Mesendoderm (in vitro differentiated cells): ENCODE measurements around the gene ECEL1.

Experiments
- DNase-seq: peaks from one replicate; pipeline ENCODE4 v3.0.0; 2013
- H2AK5ac ChIP-seq: 2 replicates; pipeline ENCODE4 v1.6.1; 2013; ENCODE audit warnings: low read length, inconsistent platforms
- H2BK120ac ChIP-seq: 2 replicates; pipeline ENCODE4 v1.6.1; 2013; ENCODE audit warnings: low read depth, mild to moderate bottlenecking, low read length, moderate library complexity, mixed read lengths
- H2BK15ac ChIP-seq: replicated peaks from 2 replicates; pipeline ENCODE4 v1.6.1; 2013; ENCODE audit warnings: low read depth, mild to moderate bottlenecking, moderate library complexity
- H2BK5ac ChIP-seq: 2 replicates; pipeline ENCODE4 v1.6.1; 2013; ENCODE audit warnings: low read length, inconsistent platforms
- H3K18ac ChIP-seq: 2 replicates; pipeline ENCODE4 v1.6.1; 2013; ENCODE audit warnings: mild to moderate bottlenecking, low read length, mixed read lengths
- H3K23ac ChIP-seq: one replicate; pipeline ENCODE4 v1.6.1; 2013; ENCODE audit warnings: low read length
- H3K27ac ChIP-seq: 2 replicates; pipeline ENCODE4 v1.5.1; 2013; ENCODE audit warnings: low read depth, mild to moderate bottlenecking, inconsistent platforms, low read length, moderate library complexity
- H3K27me3 ChIP-seq: 2 replicates; pipeline ENCODE4 v1.6.1; 2013; ENCODE audit warnings: low read length, control low read depth, mild to moderate bottlenecking, inconsistent platforms; ENCODE audit not compliant: insufficient read depth, poor library complexity
- H3K36me3 ChIP-seq: 2 replicates; pipeline ENCODE4 v1.6.1; 2013; ENCODE audit warnings: low read length, inconsistent platforms; ENCODE audit not compliant: control insufficient read depth, insufficient read depth
- H3K4ac ChIP-seq: one replicate; pipeline ENCODE4 v1.6.1; 2013; ENCODE audit warnings: low read depth, mild to moderate bottlenecking, low read length, moderate library complexity
- H3K4me1 ChIP-seq: 2 replicates; pipeline ENCODE4 v1.6.1; 2013; ENCODE audit warnings: low read depth, low read length, inconsistent platforms; ENCODE audit not compliant: control insufficient read depth
- H3K4me2 ChIP-seq: 2 replicates; pipeline ENCODE4 v1.6.1; 2013; ENCODE audit warnings: low read length
- H3K4me3 ChIP-seq: 2 replicates; pipeline ENCODE4 v1.5.1; 2013; ENCODE audit warnings: mild to moderate bottlenecking, low read length
- H3K56ac ChIP-seq: one replicate; pipeline ENCODE4 v1.6.1; 2013; ENCODE audit warnings: low read length
- H3K79me1 ChIP-seq: 2 replicates; pipeline ENCODE4 v1.6.1; 2013; ENCODE audit warnings: low read length, inconsistent platforms
- H3K79me2 ChIP-seq: 2 replicates; pipeline ENCODE4 v1.6.1; 2013; ENCODE audit warnings: mild to moderate bottlenecking, low read length; ENCODE audit not compliant: control insufficient read depth, insufficient read depth
- H3K9ac ChIP-seq: 2 replicates; pipeline ENCODE4 v1.6.1; 2013; ENCODE audit warnings: low read length, inconsistent platforms
- H4K5ac ChIP-seq: one replicate; pipeline ENCODE4 v1.6.1; 2013; ENCODE audit warnings: low read length
- H4K8ac ChIP-seq: one replicate; pipeline ENCODE4 v1.6.1; 2013; ENCODE audit warnings: low read depth, mild to moderate bottlenecking, control low read depth, low read length, moderate library complexity
- WGBS: extraction: QIAGEN DNeasy Blood & Tissue Kit; methylation state at CpG from one replicate; pipeline ENCODE4 v1.1.7; 2013; ENCODE audit warnings: low lambda C conversion rate, missing lambda C conversion rate; ENCODE audit not compliant: insufficient coverage; ENCODE audit errors: extremely low coverage; 5-methylcytosine and 5-hydroxymethylcytosine counted together

The ECEL1 gene

DNA sequence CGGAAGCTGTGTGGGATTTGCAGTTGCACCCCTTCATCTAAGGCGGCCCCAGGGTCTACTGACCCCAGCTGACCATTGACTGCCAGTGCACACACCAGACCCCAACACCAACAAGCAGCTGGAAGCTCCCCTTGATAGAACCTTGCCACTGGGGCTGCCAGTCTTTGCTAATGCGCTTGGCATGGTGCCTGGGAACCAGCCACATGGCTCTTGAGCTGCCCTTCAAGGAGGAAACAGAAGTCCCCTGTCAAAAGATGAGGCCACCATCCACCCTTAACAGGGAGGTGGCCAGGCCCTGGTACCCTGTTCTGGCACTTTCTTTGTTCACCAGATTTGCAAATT lies 23.1 kb downstream of the ECEL1 start:
- H4K5ac ChIP-seq, result no peak overlapping the region
- H3K18ac ChIP-seq, result no peak overlapping the region
- no peaks in the 10 kb centered on the region for H3K27me3 ChIP-seq
- H3K4me1 ChIP-seq, result no peaks in the 10 kb centered on the region
- H3K23ac ChIP-seq, result no peak overlapping the region
- H3K79me1 ChIP-seq, result no peaks in the 10 kb centered on the region
- WGBS, result no CpG with 5 or more reads among the region's 3 CpGs
- H3K56ac ChIP-seq, result no peak overlapping the region
- H2BK120ac ChIP-seq, result no peak overlapping the region
- H4K8ac ChIP-seq, result no peak overlapping the region
- DNase-seq, result no peak
- H3K36me3 ChIP-seq, result no peaks in the 10 kb centered on the region
- H3K4ac ChIP-seq, result no peak overlapping the region
- H2AK5ac ChIP-seq, result no peak overlapping the region
- H3K79me2 ChIP-seq, result no peaks in the 10 kb centered on the region
- no peak overlapping the region for H3K9ac ChIP-seq
- no peak overlapping the region for H2BK15ac ChIP-seq
- no peak overlapping the region for H2BK5ac ChIP-seq
- H3K4me3 ChIP-seq, result no peak overlapping the region
- H3K27ac ChIP-seq, result no peak overlapping the region
- H3K4me2 ChIP-seq, result no peak overlapping the region

DNA sequence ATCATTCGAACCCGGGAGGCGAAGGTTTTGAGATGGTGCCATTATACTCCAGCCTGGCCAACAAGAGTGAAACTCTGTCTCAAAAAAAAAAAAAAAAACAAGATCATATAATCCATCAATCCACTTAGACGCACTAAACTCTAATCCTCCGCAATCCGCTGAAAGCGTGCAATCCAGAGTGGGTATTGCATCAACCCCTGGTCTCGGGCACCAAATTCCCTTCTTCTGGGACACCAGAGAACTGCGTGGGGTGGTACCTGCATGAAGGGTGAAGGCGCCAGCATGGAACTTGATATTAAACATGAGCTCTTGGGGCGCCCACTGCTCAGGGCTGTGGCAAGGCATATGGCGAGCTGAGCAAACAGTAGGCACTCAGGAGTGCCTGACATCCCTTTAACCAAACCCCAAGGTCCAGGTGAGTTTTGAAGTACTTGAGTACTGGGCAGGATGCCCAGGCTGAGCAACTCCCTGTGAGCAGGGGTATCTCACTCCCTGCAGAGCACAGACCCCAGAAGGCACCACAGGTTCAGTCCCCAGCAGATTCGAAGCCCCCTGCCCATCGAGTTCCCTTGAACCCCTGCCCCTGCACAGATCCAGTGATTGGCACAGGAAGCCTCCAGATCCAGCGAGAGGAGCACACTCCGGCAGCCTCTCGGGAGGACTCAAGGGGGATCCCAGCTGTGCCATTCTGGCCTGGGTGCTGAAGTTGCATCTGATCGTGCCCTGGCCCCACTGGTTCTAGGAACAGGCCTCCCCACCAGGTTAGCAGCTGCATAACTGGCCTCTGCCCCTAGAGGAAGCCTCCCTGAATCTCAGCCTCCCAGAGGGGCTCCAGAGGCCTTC lies 23.7 kb downstream of the ECEL1 start:
- H2BK15ac ChIP-seq, result no peak overlapping the region
- H3K18ac ChIP-seq, result no peak overlapping the region
- H3K36me3 ChIP-seq, result no peaks in the 10 kb centered on the region
- no CpG with 5 or more reads among the region's 18 CpGs for WGBS
- no peak overlapping the region for H3K4me2 ChIP-seq
- no peak overlapping the region for H3K56ac ChIP-seq
- no peaks in the 10 kb centered on the region for H3K79me2 ChIP-seq
- H3K9ac ChIP-seq, result no peak overlapping the region
- DNase-seq, result no peak
- no peak overlapping the region for H4K5ac ChIP-seq
- H3K27ac ChIP-seq, result no peak overlapping the region
- no peaks in the 10 kb centered on the region for H3K79me1 ChIP-seq
- no peaks in the 10 kb centered on the region for H3K4me1 ChIP-seq
- H3K27me3 ChIP-seq, result no peaks in the 10 kb centered on the region
- no peak overlapping the region for H4K8ac ChIP-seq
- no peak overlapping the region for H3K4me3 ChIP-seq
- no peak overlapping the region for H2BK5ac ChIP-seq
- no peak overlapping the region for H2AK5ac ChIP-seq
- no peak overlapping the region for H2BK120ac ChIP-seq
- no peak overlapping the region for H3K23ac ChIP-seq
- H3K4ac ChIP-seq, result no peak overlapping the region

DNA sequence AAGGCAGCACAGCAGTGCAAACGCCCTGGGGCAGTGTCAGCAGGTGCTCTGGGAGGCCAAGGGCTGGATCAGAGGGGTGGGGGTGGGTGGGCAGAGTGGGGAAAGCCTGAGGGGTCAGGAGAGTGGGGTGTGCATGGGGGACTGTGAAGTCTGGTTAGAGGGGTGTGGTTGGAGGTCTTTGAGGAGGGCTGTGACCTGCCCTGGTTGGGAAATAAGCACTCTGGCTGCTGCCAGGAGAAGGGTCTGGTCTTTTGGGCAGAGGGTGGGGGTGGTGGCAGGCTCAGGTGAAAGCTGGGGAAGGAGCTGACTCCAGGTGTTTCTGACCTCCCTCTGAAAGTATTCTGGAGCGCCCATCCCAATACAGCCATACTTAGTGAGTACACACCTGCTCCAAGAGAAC lies 27.5 kb downstream of the ECEL1 start:
- Histone ChIP-seq H3K4ac (no peak overlapping the region), H3K27me3 (no peaks in the 10 kb centered on the region)
- no CpG with 5 or more reads among the region's 2 CpGs for WGBS

DNA sequence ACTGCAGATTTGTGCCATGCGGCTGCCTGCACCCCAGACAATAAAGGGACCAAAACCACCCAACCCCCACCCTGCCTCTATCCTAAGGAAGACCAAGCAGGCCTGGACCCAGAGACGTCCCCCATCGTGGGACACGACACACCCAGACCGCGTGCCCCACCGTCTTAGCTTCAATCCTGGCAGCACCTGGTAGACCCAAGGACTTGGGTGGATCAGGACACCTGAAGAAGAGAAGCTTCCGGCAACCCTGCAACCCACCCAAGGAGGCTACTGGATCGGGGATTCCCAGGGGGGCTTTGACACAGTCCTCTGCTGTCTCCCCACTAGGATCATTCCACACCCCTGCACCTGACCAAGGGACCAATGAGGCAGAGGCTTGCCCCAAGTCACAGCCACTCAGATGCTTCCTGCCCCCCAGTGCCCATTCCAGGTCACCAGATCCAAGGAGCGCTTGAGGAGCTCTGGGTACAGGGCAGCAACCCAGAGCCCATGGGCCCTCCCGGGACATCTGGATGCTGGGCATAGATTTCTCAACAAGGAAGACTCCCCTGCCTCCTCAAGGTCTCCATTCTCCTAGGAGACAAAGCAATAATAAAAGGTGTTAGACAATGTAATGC lies 28.1 kb downstream of the ECEL1 start:
- no peak overlapping the region for H4K8ac ChIP-seq
- H3K4ac ChIP-seq, result no peak overlapping the region
- H3K4me3 ChIP-seq, result no peak overlapping the region
- no peak overlapping the region for H3K27ac ChIP-seq
- H3K56ac ChIP-seq, result no peak overlapping the region
- H4K5ac ChIP-seq, result no peak overlapping the region
- H3K79me1 ChIP-seq, result no peaks in the 10 kb centered on the region
- H2BK5ac ChIP-seq, result no peak overlapping the region
- H2BK15ac ChIP-seq, result no peak overlapping the region
- no peaks in the 10 kb centered on the region for H3K79me2 ChIP-seq
- WGBS, result no CpG with 5 or more reads among the region's 11 CpGs
- H3K36me3 ChIP-seq, result no peaks in the 10 kb centered on the region
- H3K9ac ChIP-seq, result no peak overlapping the region
- no peaks in the 10 kb centered on the region for H3K27me3 ChIP-seq
- H2AK5ac ChIP-seq, result no peak overlapping the region
- no peak overlapping the region for H3K18ac ChIP-seq
- no peak for DNase-seq
- H3K23ac ChIP-seq, result no peak overlapping the region
- no peak overlapping the region for H2BK120ac ChIP-seq
- no peak overlapping the region for H3K4me2 ChIP-seq
- no peaks in the 10 kb centered on the region for H3K4me1 ChIP-seq

More for the DNA sequence above, 27.5 kb downstream of the ECEL1 start:
- no peak overlapping the region for H3K23ac ChIP-seq
- no peaks in the 10 kb centered on the region for H3K79me2 ChIP-seq
- DNase-seq, result no peak
- H3K27ac ChIP-seq, result no peak overlapping the region
- no peak overlapping the region for H4K8ac ChIP-seq
- no peak overlapping the region for H3K18ac ChIP-seq
- H3K36me3 ChIP-seq, result no peaks in the 10 kb centered on the region
- H2BK120ac ChIP-seq, result no peak overlapping the region
- no peaks in the 10 kb centered on the region for H3K79me1 ChIP-seq
- no peak overlapping the region for H3K56ac ChIP-seq
- no peak overlapping the region for H2BK15ac ChIP-seq
- no peak overlapping the region for H2AK5ac ChIP-seq
- no peak overlapping the region for H4K5ac ChIP-seq
- H3K9ac ChIP-seq, result no peak overlapping the region
- H3K4me1 ChIP-seq, result no peaks in the 10 kb centered on the region
- H3K4me2 ChIP-seq, result no peak overlapping the region
- no peak overlapping the region for H3K4me3 ChIP-seq
- no peak overlapping the region for H2BK5ac ChIP-seq

DNA sequence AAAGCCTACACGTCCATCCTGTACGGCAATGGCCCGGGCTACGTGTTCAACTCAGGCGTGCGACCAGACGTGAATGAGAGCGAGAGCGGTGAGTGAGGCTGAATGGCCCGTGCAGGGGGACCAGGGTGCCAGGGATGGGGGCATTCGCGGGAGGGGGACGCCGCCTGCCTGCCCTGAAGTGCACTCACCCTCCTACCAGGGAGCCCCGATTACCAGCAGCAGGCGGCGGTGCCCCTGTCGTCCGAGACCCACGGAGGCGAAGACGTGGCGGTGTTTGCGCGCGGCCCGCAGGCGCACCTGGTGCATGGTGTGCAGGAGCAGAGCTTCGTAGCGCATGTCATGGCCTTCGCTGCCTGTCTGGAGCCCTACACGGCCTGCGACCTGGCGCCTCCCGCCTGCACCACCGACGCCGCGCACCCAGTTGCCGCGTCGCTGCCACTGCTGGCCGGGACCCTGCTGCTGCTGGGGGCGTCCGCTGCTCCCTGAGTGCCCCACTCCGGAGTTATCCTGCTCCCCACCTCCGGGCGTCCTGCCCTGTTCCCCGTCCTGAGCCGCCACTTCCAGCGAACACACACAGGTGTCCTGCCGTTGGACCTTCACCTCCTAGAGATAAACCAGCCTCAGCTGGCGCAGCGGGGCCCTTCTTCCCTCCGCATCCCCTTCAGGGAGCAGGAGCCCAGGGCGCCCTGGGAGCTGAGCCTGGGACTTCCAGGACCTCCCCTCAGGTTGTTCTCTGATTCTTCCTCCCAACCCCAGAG lies 28.8 kb downstream of the ECEL1 start:
- H2BK15ac ChIP-seq, result no peak overlapping the region
- H3K9ac ChIP-seq, result no peak overlapping the region
- no peak for DNase-seq
- H2BK5ac ChIP-seq, result no peak overlapping the region
- no peaks in the 10 kb centered on the region for H3K36me3 ChIP-seq
- H3K4me3 ChIP-seq, result no peak overlapping the region
- WGBS, result no CpG with 5 or more reads among the region's 56 CpGs
- no peak overlapping the region for H3K4me2 ChIP-seq
- no peaks in the 10 kb centered on the region for H3K79me1 ChIP-seq
- no peaks in the 10 kb centered on the region for H3K4me1 ChIP-seq
- no peaks in the 10 kb centered on the region for H3K79me2 ChIP-seq
- H2BK120ac ChIP-seq, result no peak overlapping the region
- no peak overlapping the region for H3K18ac ChIP-seq
- no peak overlapping the region for H3K56ac ChIP-seq
- H3K27me3 ChIP-seq, result no peaks in the 10 kb centered on the region
- H2AK5ac ChIP-seq, result no peak overlapping the region
- no peak overlapping the region for H3K27ac ChIP-seq
- H4K8ac ChIP-seq, result no peak overlapping the region
- no peak overlapping the region for H3K4ac ChIP-seq
- H3K23ac ChIP-seq, result peak overlapping the region; percentile 45
- H4K5ac ChIP-seq, result no peak overlapping the region
